ENCODE measurements around the gene ITGB1BP1. TPM values are rescaled to one million over a fixed set of nuclear protein-coding genes. Genes with fewer than 3 reads are reported as not detected.
A peak's percentile ranks its signal among the peaks of the same experiment; 100 is the strongest.

The ITGB1BP1 gene
- total and polyA plus RNA-seq, 2 of the 13 experiments (the other 11 are each of a cell fraction or from before 2014, with no cell fraction given) = 106 to 108 TPM

GRCh38 chr2:9374071-9374730 is 49.1 kb downstream of the ITGB1BP1 start:
- H3K36me3 ChIP-seq (replicated peaks in 1 of 2; ENCODE audit: control insufficient read depth in 1 of 2, insufficient read depth in 2 of 2, low read length in 2 of 2) = peaks cover 8 to 17% of the 10 kb centered on the region in 2 experiments; a peak in 4 of 5 replicates
- DNase-seq (ENCODE audit: low spot score) (peak; percentile 58), FAIRE-seq (no peak), ATAC-seq (no peak)
- H4K20me1 ChIP-seq (ENCODE audit: insufficient read depth, low read length) = no peaks in the 10 kb centered on the region
- H3K9ac ChIP-seq (ENCODE audit: insufficient read depth, low read depth, low read length) = no peak overlapping the region
- POLR2A ChIA-PET = no interaction called here
- no TSS peak for BruUV-seq (replicated peaks)
- CTCF ChIA-PET (ENCODE audit: low intra/inter-chr PET ratio, low total read pairs) = no interaction called here
- no peaks in the 10 kb centered on the region for H3K79me2 ChIP-seq (ENCODE audit: insufficient read depth, low read length)
- no peak overlapping the region for H3K4me2 ChIP-seq (ENCODE audit: low read depth, low read length)
- intact Hi-C loops (cut with micrococcal nuclease; ENCODE audit: unreplicated experiment) (no loop called here), in situ Hi-C loops (cut with HindIII; ENCODE audit: extremely low pct_ligation_motif_present, low pct_unique_long_range_greater_than_20kb) (loop anchor here (10.0 kb wide), 1 partner anchor 229 kb away; no protein-coding TSS in a partner anchor)
- no peaks in the 10 kb centered on the region for H3K27me3 ChIP-seq (ENCODE audit: control insufficient read depth in 1 of 2, insufficient read depth in 2 of 2, low read length in 2 of 2)
- H3K4me1 ChIP-seq (ENCODE audit: insufficient read depth, low read length) = peaks cover 35% of the 10 kb centered on the region
- no peak overlapping the region for H3K4me3 ChIP-seq (replicated peaks in 1 of 3; ENCODE audit: insufficient read depth in 1 of 3, low read depth in 2 of 3, low read length in 3 of 3)
- H3K27ac ChIP-seq (ENCODE audit: extremely low read length, insufficient read depth, low read length) = no peak overlapping the region
- 96% methylated on average over 18 of the region's 18 CpGs for WGBS (ENCODE audit: low lambda C conversion rate)
- no peak overlapping the region for H2AFZ ChIP-seq (ENCODE audit: low read length)
- no peaks in the 10 kb centered on the region for H3K9me3 ChIP-seq (ENCODE audit: low read length)
- TF ChIP-seq CBFB (CRISPR knock-in tag; IDR thresholded peaks at IDR 0.05) (no peak), ZNF557 (CRISPR knock-in tag; IDR thresholded peaks at IDR 0.05) (no peak), MIER2 (CRISPR knock-in tag; IDR thresholded peaks at IDR 0.05) (no peak), ZBTB38 (CRISPR knock-in tag; IDR thresholded peaks at IDR 0.05) (0 out of 2 replicates have a peak, but pooled peaks have one; percentile 26), ZFP36L1 (CRISPR knock-in tag; IDR thresholded peaks at IDR 0.05) (no peak), DBP (CRISPR knock-in tag; IDR thresholded peaks at IDR 0.05; ENCODE audit: not compliant biosample characterization) (no peak), ZSCAN25 (CRISPR knock-in tag; IDR thresholded peaks at IDR 0.05) (no peak), HNF4A (CRISPR knock-in tag; IDR thresholded peaks at IDR 0.05) (peak; percentile 6; the same call in 1 of the 2 replicates), ZMAT3 (CRISPR knock-in tag; conservative IDR thresholded peaks at IDR 0.05) (no peak), PTBP1 (IDR thresholded peaks at IDR 0.05; ENCODE audit: low read depth, low read length, poor library complexity, severe bottlenecking) (no peak), EP300 (IDR thresholded peaks at IDR 0.05; ENCODE audit: low read depth in 2 of 2, low read length in 2 of 2) (0 out of 4 replicates have a peak, but pooled peaks of 1 of the 2 experiments have one; percentile 12), EP300 (CRISPR knock-in tag; IDR thresholded peaks at IDR 0.05; ENCODE audit: borderline replicate concordance) (no peak), TRIM24 (CRISPR knock-in tag; IDR thresholded peaks at IDR 0.05) (peak; percentile 13; the same call in 1 of the 2 replicates), ZNF383 (CRISPR knock-in tag; IDR thresholded peaks at IDR 0.05; ENCODE audit: borderline replicate concordance) (no peak), KDM2A (CRISPR knock-in tag; IDR thresholded peaks at IDR 0.05; ENCODE audit: borderline replicate concordance, low read depth) (no peak), ZFX (CRISPR knock-in tag; IDR thresholded peaks at IDR 0.05; ENCODE audit: low read depth) (0 out of 2 replicates have a peak, but pooled peaks have one; percentile 19), ZNF766 (CRISPR knock-in tag; IDR thresholded peaks at IDR 0.05; ENCODE audit: borderline replicate concordance) (no peak)
- TF ChIP-seq, protein P1, sequence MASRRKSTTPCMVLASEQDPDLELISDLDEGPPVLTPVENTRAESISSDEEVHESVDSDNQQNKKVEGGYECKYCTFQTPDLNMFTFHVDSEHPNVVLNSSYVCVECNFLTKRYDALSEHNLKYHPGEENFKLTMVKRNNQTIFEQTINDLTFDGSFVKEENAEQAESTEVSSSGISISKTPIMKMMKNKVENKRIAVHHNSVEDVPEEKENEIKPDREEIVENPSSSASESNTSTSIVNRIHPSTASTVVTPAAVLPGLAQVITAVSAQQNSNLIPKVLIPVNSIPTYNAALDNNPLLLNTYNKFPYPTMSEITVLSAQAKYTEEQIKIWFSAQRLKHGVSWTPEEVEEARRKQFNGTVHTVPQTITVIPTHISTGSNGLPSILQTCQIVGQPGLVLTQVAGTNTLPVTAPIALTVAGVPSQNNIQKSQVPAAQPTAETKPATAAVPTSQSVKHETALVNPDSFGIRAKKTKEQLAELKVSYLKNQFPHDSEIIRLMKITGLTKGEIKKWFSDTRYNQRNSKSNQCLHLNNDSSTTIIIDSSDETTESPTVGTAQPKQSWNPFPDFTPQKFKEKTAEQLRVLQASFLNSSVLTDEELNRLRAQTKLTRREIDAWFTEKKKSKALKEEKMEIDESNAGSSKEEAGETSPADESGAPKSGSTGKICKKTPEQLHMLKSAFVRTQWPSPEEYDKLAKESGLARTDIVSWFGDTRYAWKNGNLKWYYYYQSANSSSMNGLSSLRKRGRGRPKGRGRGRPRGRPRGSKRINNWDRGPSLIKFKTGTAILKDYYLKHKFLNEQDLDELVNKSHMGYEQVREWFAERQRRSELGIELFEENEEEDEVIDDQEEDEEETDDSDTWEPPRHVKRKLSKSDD (CRISPR knock-in tag; IDR thresholded peaks at IDR 0.05; ENCODE audit: low read depth) = no peak
- TF ChIP-seq, protein P2, sequence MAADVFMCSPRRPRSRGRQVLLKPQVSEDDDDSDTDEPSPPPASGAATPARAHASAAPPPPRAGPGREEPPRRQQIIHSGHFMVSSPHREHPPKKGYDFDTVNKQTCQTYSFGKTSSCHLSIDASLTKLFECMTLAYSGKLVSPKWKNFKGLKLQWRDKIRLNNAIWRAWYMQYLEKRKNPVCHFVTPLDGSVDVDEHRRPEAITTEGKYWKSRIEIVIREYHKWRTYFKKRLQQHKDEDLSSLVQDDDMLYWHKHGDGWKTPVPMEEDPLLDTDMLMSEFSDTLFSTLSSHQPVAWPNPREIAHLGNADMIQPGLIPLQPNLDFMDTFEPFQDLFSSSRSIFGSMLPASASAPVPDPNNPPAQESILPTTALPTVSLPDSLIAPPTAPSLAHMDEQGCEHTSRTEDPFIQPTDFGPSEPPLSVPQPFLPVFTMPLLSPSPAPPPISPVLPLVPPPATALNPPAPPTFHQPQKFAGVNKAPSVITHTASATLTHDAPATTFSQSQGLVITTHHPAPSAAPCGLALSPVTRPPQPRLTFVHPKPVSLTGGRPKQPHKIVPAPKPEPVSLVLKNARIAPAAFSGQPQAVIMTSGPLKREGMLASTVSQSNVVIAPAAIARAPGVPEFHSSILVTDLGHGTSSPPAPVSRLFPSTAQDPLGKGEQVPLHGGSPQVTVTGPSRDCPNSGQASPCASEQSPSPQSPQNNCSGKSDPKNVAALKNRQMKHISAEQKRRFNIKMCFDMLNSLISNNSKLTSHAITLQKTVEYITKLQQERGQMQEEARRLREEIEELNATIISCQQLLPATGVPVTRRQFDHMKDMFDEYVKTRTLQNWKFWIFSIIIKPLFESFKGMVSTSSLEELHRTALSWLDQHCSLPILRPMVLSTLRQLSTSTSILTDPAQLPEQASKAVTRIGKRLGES (CRISPR knock-in tag; IDR thresholded peaks at IDR 0.05; ENCODE audit: borderline replicate concordance) = no peak

Data from HepG2 (cell line).